GM10248 (cell line): ENCODE measurements around the gene IL36B.

Experiments used
- CTCF ChIA-PET: fragments of 300-600 bp; sonication (Branson Sonifier 250); formaldehyde crosslinking; extraction: SDS; loops from one replicate; lab custom pipeline; 2021; ENCODE audit warnings: antibody characterized with exemption; lab: Yijun Ruan, JAX
- POLR2A ChIA-PET: fragments of 350-650 bp; sonication (Branson Sonifier 250); formaldehyde crosslinking; extraction: SDS; loops from one replicate; lab custom pipeline; 2020; ENCODE audit warnings: antibody characterized with exemption; lab: Yijun Ruan, JAX
- DNase-seq: peaks from one replicate; pipeline ENCODE4 v3.0.0; 2012; ENCODE audit errors: extremely low spot score
- TF ChIP-seq, protein P1 (sequence below): IDR thresholded peaks from 2 replicates; pipeline ENCODE4 v1.5.1; 2012; ENCODE audit warnings: mild to moderate bottlenecking, low read depth; ENCODE audit errors: extremely low read depth, missing control alignments, control extremely low read depth

IL36B gene

DNA sequence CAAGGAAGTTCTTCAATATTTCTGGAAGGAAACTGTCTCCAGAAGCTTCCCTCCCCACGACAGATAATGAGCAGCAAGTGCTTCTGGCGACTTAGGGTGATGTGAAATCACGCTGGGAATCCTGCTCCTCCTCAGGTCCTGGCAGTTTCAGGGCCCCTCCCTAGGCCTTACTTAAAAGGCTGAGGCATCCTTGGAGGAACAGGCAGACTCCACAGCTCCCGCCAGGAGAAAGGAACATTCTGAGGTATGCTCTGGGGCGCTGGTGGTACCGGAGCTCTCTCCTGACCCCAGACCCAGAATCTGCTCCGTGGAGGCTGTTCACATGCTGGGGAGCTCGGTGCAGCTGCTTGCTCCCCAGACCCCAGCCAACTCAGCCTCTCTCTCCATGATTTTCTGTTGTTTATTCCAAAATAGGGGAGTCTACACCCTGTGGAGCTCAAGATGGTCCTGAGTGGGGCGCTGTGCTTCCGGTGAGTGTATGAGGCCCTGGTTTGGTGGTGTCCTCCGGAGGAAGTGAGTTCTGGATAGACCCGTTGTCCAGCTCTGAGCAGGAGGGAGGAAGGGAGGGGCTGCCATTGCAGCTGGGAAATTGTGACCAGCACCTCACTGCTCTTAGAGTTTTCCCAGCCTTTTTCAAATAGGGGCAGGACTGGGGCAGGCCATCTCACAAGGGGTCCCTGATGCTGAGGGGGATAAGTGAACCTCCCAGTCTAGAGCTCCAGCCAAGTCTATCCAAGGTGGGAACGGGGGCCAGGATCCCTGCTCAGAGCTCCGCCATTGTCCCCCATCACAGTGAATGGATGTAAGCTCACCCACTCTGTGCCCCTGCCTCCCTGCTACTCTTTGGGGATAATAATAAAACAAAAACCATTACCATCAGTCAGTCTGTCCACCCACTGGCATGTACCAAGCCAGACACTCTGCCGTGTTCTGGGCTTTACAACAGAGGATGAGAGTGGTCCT is 6.6 kb upstream of the IL36B start, which contains the start of gene IL36RN:
TSS of gene IL36RN (plus strand) at position 201 of the 963 bp plus-strand sequence. CDS start at position 442, 241 bp downstream.
- TF ChIP-seq, protein P1, sequence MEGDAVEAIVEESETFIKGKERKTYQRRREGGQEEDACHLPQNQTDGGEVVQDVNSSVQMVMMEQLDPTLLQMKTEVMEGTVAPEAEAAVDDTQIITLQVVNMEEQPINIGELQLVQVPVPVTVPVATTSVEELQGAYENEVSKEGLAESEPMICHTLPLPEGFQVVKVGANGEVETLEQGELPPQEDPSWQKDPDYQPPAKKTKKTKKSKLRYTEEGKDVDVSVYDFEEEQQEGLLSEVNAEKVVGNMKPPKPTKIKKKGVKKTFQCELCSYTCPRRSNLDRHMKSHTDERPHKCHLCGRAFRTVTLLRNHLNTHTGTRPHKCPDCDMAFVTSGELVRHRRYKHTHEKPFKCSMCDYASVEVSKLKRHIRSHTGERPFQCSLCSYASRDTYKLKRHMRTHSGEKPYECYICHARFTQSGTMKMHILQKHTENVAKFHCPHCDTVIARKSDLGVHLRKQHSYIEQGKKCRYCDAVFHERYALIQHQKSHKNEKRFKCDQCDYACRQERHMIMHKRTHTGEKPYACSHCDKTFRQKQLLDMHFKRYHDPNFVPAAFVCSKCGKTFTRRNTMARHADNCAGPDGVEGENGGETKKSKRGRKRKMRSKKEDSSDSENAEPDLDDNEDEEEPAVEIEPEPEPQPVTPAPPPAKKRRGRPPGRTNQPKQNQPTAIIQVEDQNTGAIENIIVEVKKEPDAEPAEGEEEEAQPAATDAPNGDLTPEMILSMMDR = no peak
- ChIA-PET CTCF (interaction anchor here (0.9 to 1.7 kb wide), 5 partner anchors 16 to 79 kb away, joined by 3 to 8 read pairs (median 3); no protein-coding TSS in a partner anchor), POLR2A (interaction anchor here (0.5 kb wide), 1 partner anchor 9 kb away, joined by 4 read pairs; no protein-coding TSS in a partner anchor)
- DNase-seq = no peak

DNA sequence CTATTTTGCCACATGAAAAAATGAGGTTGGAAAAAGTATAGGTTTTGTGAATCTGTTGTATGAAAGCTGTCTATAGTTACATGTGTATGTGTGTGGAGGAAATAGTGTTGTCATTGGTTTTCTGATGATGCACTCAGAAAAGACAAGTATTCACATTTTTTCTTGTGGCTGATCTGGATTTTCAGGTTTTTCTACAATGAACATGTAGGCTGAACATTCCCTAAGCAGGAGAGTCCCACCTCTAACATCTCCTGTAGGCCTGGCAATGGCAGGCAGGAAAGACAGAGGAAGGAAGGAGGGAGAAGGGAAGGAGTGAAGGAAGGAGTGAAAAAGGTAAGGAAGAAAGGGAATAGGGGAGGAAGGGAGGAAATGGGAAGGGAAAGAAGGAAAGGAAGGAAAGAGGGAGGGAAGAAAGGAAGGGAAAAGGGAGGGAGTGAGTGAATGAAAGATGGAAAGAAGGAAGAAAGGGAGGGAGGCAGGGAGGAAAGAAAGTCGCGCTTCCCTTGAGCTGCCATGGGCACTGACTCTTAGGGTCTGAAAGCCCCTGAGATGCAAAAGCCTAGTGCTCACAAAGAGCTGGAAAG is 5.8 kb upstream of the IL36B start:
- TF ChIP-seq, protein P1 = no peak
- ChIA-PET POLR2A (no interaction called here), CTCF (interaction anchor here (0.9 to 1.7 kb wide), 4 partner anchors 17 to 80 kb away, joined by 3 to 8 read pairs (median 3); no protein-coding TSS in a partner anchor)
- DNase-seq = no peak

GRCh38 chr2:113057117-113057516 is 4.5 kb upstream of the IL36B start:
- TF ChIP-seq, protein P1 = no peak
- CTCF ChIA-PET = interaction anchor here (1.2 to 1.3 kb wide), 2 partner anchors 23 to 331 kb away, joined by 3 read pairs; no protein-coding TSS in a partner anchor
- POLR2A ChIA-PET = no interaction called here
- no peak for DNase-seq

- POLR2A ChIA-PET = no interaction called here
- TF ChIP-seq, protein P1 = no peak
- no peak for DNase-seq
- CTCF ChIA-PET = interaction anchor here (1.2 to 1.3 kb wide), 2 partner anchors 24 to 330 kb away, joined by 3 read pairs; no protein-coding TSS in a partner anchor
Measured at GRCh38 chr2:113056521-113056920, 3.9 kb upstream of the IL36B start.

DNA sequence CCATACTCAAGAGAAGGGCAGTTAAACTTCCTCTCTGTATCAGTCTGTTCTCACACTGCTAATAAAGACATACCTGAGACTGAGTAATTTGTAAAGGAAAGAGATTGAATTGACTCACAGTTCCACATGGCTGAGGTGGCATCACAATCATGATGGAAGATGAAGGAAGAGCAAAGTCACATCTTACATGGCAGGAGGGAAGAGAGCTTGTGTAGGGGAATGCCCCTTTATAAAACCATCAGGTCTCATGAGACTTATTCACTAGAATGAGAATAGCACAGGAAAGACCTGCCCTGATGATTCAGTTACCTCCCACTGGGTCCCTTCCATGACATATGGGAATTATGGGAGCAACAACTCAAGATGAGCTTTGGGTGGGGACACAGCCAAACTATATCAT is 1.4 kb upstream of the IL36B start:
- DNase-seq = no peak
- TF ChIP-seq, protein P1 = no peak
- ChIA-PET POLR2A (no interaction called here), CTCF (no interaction called here)

GRCh38 chr2:113053666-113054065 is 999 bp upstream of the IL36B start:
- POLR2A ChIA-PET = no interaction called here
- CTCF ChIA-PET = no interaction called here
- no peak for DNase-seq
- TF ChIP-seq, protein P1 = no peak
